Transverse colon (tissue), 4 donors: ENCODE measurements around the gene MPND.

Source experiments
- CTCF ChIP-seq, 5 experiments: fragments of 200-600 bp in 3 of 5; fragments of 450-650 bp in 2 of 5; sonication (generic) in 3 of 5; IDR thresholded peaks; 1 replicate in 2 of 5; 2 replicates in 3 of 5; pipeline ENCODE4 v1.5.1; 2016 to 2017; ENCODE audit warnings: antibody characterized with exemption in 5 of 5, inconsistent platforms in 3 of 5, mild to moderate bottlenecking in 2 of 5, moderate library complexity in 1 of 5
- POLR2A ChIP-seq: fragments of 450-650 bp; IDR thresholded peaks from one replicate; pipeline ENCODE4 v1.6.1; 2016; ENCODE audit warnings: antibody characterized with exemption, mild to moderate bottlenecking, moderate library complexity
- POLR2AphosphoS5 ChIP-seq, 3 donors: sonication (generic); formaldehyde crosslinking; IDR thresholded peaks; one replicate each; pipeline ENCODE4 v1.6.1; 2016; ENCODE audit warnings: antibody characterized with exemption in 3 of 3

GRCh38 chr19:4362831-4363545 is 19.6 kb downstream of the MPND start:
- TF ChIP-seq CTCF (IDR thresholded peaks at IDR 0.05): no peak
- no peak for TF ChIP-seq POLR2AphosphoS5 (IDR thresholded peaks at IDR 0.05)
- no peak for TF ChIP-seq POLR2A
